Suppressor macrophage treated with lipopolysaccharide for 1 hour (primary cell): ENCODE measurements around the gene EVI5L.

ENCODE experiments used
- DNase-seq, 3 donors: peaks; one replicate each; pipeline ENCODE4 v3.0.0-alpha.2; 2020 to 2022

Gene EVI5L

GRCh38 chr19:7861619-7862412 lies 31.8 kb downstream of the EVI5L start:
- peak in 2 of 3 donors; percentile 20 to 50 for DNase-seq

GRCh38 chr19:7862413-7862951 lies 32.5 kb downstream of the EVI5L start:
- peak; percentile 48 to 86 (median 63) for DNase-seq

GRCh38 chr19:7863157-7863970 lies 33.3 kb downstream of the EVI5L start:
- no peak for DNase-seq

- no peak for DNase-seq
Observed at GRCh38 chr19:7863971-7864689, 34.1 kb downstream of the EVI5L start.

GRCh38 chr19:7864690-7865074 lies 34.7 kb downstream of the EVI5L start:
- DNase-seq = no peak

- DNase-seq = no peak
Observed at GRCh38 chr19:7865262-7865911, 35.4 kb downstream of the EVI5L start.

- no peak for DNase-seq
Observed at GRCh38 chr19:7866399-7867091, 36.5 kb downstream of the EVI5L start.

- DNase-seq = no peak
Observed at GRCh38 chr19:7867092-7867844, 37.2 kb downstream of the EVI5L start.

- DNase-seq = peak in 1 of 3 donors; percentile 19
Observed at GRCh38 chr19:7868326-7868670, 38.3 kb downstream of the EVI5L start.

GRCh38 chr19:7868671-7869452 lies 38.8 kb downstream of the EVI5L start:
- DNase-seq = peak; percentile 75 to 89 (median 77)

GRCh38 chr19:7869453-7869909 lies 39.5 kb downstream of the EVI5L start:
- peak; percentile 33 to 72 (median 43) for DNase-seq

- peak in 1 of 3 donors; percentile 45 for DNase-seq
Observed at GRCh38 chr19:7869910-7870511, 40.0 kb downstream of the EVI5L start.

GRCh38 chr19:7870571-7871436 lies 40.8 kb downstream of the EVI5L start:
- peak; percentile 42 to 63 (median 50) for DNase-seq

GRCh38 chr19:7871437-7872305 lies 41.7 kb downstream of the EVI5L start:
- DNase-seq = peak; percentile 87 to 93 (median 89)

- no peak for DNase-seq
Observed at GRCh38 chr19:7872306-7873204, 42.5 kb downstream of the EVI5L start.

- DNase-seq = no peak
Observed at GRCh38 chr19:7873304-7874075, 43.5 kb downstream of the EVI5L start.
